Fibroblast of lung (primary cell): ENCODE results near the gene CCL15.

ENCODE experiments used
- CTCF ChIP-seq, 2 donors: IDR thresholded peaks in 1 of 2; conservative IDR thresholded peaks in 1 of 2; 1 replicate in 1 of 2; 2 replicates in 1 of 2; pipeline ENCODE4 v1.5.1; 2011 to 2012; ENCODE audit warnings: low read length in 2 of 2, control low read depth in 1 of 2, inconsistent platforms in 1 of 2, low read depth in 1 of 2, mild to moderate bottlenecking in 1 of 2
- EZH2 ChIP-seq: IDR thresholded peaks from 2 replicates; pipeline ENCODE4 v1.5.1; 2012; ENCODE audit warnings: low read length, control low read depth, mild to moderate bottlenecking; ENCODE audit errors: missing control alignments

GRCh38 chr17:36019423-36019822, 18.1 kb upstream of the CCL15 start:
- TF ChIP-seq CTCF (conservative IDR thresholded peaks at IDR 0.05 in 1 of 2, IDR thresholded peaks at IDR 0.05 in 1 of 2; ENCODE audit: low read depth in 1 of 2, low read length in 2 of 2) (no peak), EZH2 (no peak)
